OCI-LY3 (cell line): ENCODE measurements around the gene NIP7.

Experiments
- CTCF ChIP-seq: fragments of 200-600, 300-600 bp; sonication (generic); IDR thresholded peaks from 2 replicates; pipeline ENCODE4 v1.5.1; 2014; ENCODE audit warnings: antibody characterized with exemption, low read length, low read depth
- EZH2phosphoT487 ChIP-seq: fragments of 200-600 bp; shearing (Covaris generic); IDR thresholded peaks from 2 replicates; pipeline ENCODE4 v1.6.1; 2018; ENCODE audit warnings: antibody characterized with exemption, mixed run types, low read depth

- no peak for TF ChIP-seq CTCF
- no peak for TF ChIP-seq EZH2phosphoT487
Measured at GRCh38 chr16:69316595-69317034, 23.0 kb upstream of the NIP7 start.
